ENCODE results near the gene HPSE. TPM values are rescaled to one million over a fixed set of nuclear protein-coding genes. Genes with fewer than 3 reads are reported as not detected.

HPSE gene
- polyA plus RNA-seq, 3 donors: 21.2 to 65.8 (median 31.2) TPM

GRCh38 chr4:83316459-83317165 lies 18.0 kb downstream of the HPSE start:
- Mint-ChIP-seq H3K27me3 (ENCODE audit: low read depth in 3 of 3) (peaks cover 0 to 1% (median 0%) of the 10 kb centered on the region in 3 donors), H3K4me3 (peak overlapping the region in 1 of 2 donors; percentile 37), H3K27ac (peak overlapping the region; percentile 96 to 100 (median 99)), H3K9me3 (peaks cover 0 to 6% (median 0%) of the 10 kb centered on the region in 7 donors), H3K4me1 (peaks cover 62% of the 10 kb centered on the region), H3K36me3 (peaks cover 40 to 68% of the 10 kb centered on the region in 2 donors)
- Histone ChIP-seq H3K9ac (ENCODE audit: insufficient read depth, low read length, poor library complexity, severe bottlenecking) (peak overlapping the region; percentile 58), H3K4me1 (ENCODE audit: control insufficient read depth in 1 of 2, insufficient read depth in 2 of 2, low read length in 2 of 2) (peaks cover 62% of the 10 kb centered on the region in 2 donors), H3K4me2 (replicated peaks; ENCODE audit: extremely low read depth, low read length, poor library complexity, severe bottlenecking) (no peak overlapping the region), H3K27ac (ENCODE audit: low read depth in 1 of 2, low read length in 2 of 2) (peak overlapping the region; percentile 86 to 91), H2AFZ (ENCODE audit: insufficient read depth, low read depth, low read length, poor library complexity, severe bottlenecking) (no peak overlapping the region), H3K36me3 (replicated peaks in 1 of 2; ENCODE audit: control insufficient read depth in 1 of 2, insufficient read depth in 2 of 2, low read length in 2 of 2) (peaks cover 9 to 35% of the 10 kb centered on the region in 2 donors), H3K4me3 (replicated peaks in 1 of 3; ENCODE audit: low read depth in 2 of 3, low read length in 3 of 3) (no peak overlapping the region), H3K9me3 (replicated peaks in 1 of 2; ENCODE audit: control insufficient read depth in 1 of 2, insufficient read depth in 1 of 2, low read length in 2 of 2) (no peaks in the 10 kb centered on the region), H4K20me1 (ENCODE audit: insufficient read depth, low read length) (no peaks in the 10 kb centered on the region), H3K79me2 (ENCODE audit: insufficient read depth, low read length) (no peaks in the 10 kb centered on the region), H3K27me3 (ENCODE audit: control insufficient read depth in 2 of 2, insufficient read depth in 2 of 2, low read length in 2 of 2) (no peaks in the 10 kb centered on the region)
- intact Hi-C loops (cut with micrococcal nuclease): no loop called here
- no CpG with 5 or more reads among the region's 13 CpGs for WGBS (ENCODE audit: insufficient coverage)
- DNase-seq: peak; percentile 91 to 97 (median 96)
- TF ChIP-seq, protein P1, sequence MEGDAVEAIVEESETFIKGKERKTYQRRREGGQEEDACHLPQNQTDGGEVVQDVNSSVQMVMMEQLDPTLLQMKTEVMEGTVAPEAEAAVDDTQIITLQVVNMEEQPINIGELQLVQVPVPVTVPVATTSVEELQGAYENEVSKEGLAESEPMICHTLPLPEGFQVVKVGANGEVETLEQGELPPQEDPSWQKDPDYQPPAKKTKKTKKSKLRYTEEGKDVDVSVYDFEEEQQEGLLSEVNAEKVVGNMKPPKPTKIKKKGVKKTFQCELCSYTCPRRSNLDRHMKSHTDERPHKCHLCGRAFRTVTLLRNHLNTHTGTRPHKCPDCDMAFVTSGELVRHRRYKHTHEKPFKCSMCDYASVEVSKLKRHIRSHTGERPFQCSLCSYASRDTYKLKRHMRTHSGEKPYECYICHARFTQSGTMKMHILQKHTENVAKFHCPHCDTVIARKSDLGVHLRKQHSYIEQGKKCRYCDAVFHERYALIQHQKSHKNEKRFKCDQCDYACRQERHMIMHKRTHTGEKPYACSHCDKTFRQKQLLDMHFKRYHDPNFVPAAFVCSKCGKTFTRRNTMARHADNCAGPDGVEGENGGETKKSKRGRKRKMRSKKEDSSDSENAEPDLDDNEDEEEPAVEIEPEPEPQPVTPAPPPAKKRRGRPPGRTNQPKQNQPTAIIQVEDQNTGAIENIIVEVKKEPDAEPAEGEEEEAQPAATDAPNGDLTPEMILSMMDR (IDR thresholded peaks at IDR 0.05): no peak

DNA sequence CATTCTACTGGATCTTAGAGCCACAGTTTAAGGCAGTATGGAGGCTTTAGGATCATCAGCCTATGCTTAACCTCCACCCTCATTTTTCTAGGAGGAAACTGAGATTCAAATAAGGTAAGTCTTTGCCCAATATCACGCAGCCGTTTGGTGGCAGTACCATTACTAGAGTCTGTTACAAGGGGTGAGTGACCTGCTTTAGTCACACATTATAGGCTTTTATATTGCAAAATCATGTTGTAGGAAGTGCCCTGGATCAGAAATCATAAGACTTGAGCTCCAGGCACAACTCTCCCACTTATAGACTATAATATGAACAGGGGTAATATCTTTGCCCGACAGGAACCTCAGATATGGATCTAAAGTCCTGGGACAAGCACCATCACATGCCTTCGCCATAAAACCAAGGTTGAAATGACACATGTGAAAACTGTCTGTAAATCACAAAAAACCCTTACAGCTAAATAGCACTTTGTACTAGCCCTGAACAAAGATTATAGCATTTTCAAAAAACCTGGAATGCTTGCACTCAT lies 19.2 kb downstream of the HPSE start:
- H3K9me3 ChIP-seq (replicated peaks in 1 of 2; ENCODE audit: control insufficient read depth in 1 of 2, insufficient read depth in 1 of 2, low read length in 2 of 2): no peaks in the 10 kb centered on the region
- peaks cover 14 to 47% of the 10 kb centered on the region in 2 donors for H3K36me3 ChIP-seq (replicated peaks in 1 of 2; ENCODE audit: control insufficient read depth in 1 of 2, insufficient read depth in 2 of 2, low read length in 2 of 2)
- H3K4me2 ChIP-seq (replicated peaks; ENCODE audit: extremely low read depth, low read length, poor library complexity, severe bottlenecking): no peak overlapping the region
- no peak overlapping the region for H3K4me3 Mint-ChIP-seq
- 100% methylated on average over 1 of the region's 4 CpGs for WGBS (ENCODE audit: insufficient coverage)
- H3K36me3 Mint-ChIP-seq: peaks cover 47 to 73% of the 10 kb centered on the region in 2 donors
- H3K27ac ChIP-seq (ENCODE audit: low read depth in 1 of 2, low read length in 2 of 2): peak overlapping the region in 1 of 2 donors; percentile 91
- peak overlapping the region; percentile 96 to 100 (median 99) for H3K27ac Mint-ChIP-seq
- H3K4me3 ChIP-seq (replicated peaks in 1 of 3; ENCODE audit: low read depth in 2 of 3, low read length in 3 of 3): no peak overlapping the region
- peaks cover 0 to 1% (median 0%) of the 10 kb centered on the region in 3 donors for H3K27me3 Mint-ChIP-seq (ENCODE audit: low read depth in 3 of 3)
- no peaks in the 10 kb centered on the region for H3K79me2 ChIP-seq (ENCODE audit: insufficient read depth, low read length)
- peaks cover 50 to 51% of the 10 kb centered on the region in 2 donors for H3K4me1 ChIP-seq (ENCODE audit: control insufficient read depth in 1 of 2, insufficient read depth in 2 of 2, low read length in 2 of 2)
- peaks cover 51% of the 10 kb centered on the region for H3K4me1 Mint-ChIP-seq
- no peaks in the 10 kb centered on the region for H3K27me3 ChIP-seq (ENCODE audit: control insufficient read depth in 2 of 2, insufficient read depth in 2 of 2, low read length in 2 of 2)
- no peak overlapping the region for H3K9ac ChIP-seq (ENCODE audit: insufficient read depth, low read length, poor library complexity, severe bottlenecking)
- TF ChIP-seq, protein P1 (IDR thresholded peaks at IDR 0.05): no peak
- peak in 2 of 3 donors; percentile 63 to 76 for DNase-seq
- H4K20me1 ChIP-seq (ENCODE audit: insufficient read depth, low read length): no peaks in the 10 kb centered on the region
- intact Hi-C loops (cut with micrococcal nuclease): loop anchor here in 1 of 2 donors (2.0 kb wide), 1 partner anchor 31 kb away; the partner anchor contains the start of gene COQ2
- peaks cover 0 to 3% (median 0%) of the 10 kb centered on the region in 7 donors for H3K9me3 Mint-ChIP-seq
- no peak overlapping the region for H2AFZ ChIP-seq (ENCODE audit: insufficient read depth, low read depth, low read length, poor library complexity, severe bottlenecking)
